Measurements from ENCODE around the gene GLG1.

Gene GLG1

GRCh38 chr16:74651841-74652240, 44.9 kb upstream of the GLG1 start:
- no peak overlapping the region for H3K4me3 ChIP-seq (IDR thresholded peaks at IDR 0.05; ENCODE audit: insufficient read depth, low read depth, low read length)
- H3K36me3 ChIP-seq (ENCODE audit: insufficient read depth) = peaks cover 6% of the 10 kb centered on the region
- H4K20me1 ChIP-seq (ENCODE audit: insufficient read depth) = peaks cover 12% of the 10 kb centered on the region; the same call in 1 of the 2 replicates
- H3K27me3 ChIP-seq (ENCODE audit: insufficient read depth, low read depth) = no peaks in the 10 kb centered on the region
- no peak for TF ChIP-seq CTCF (conservative IDR thresholded peaks at IDR 0.05; ENCODE audit: low read depth, low read length)
- H3K27ac ChIP-seq = no peak overlapping the region
- peaks cover 16% of the 10 kb centered on the region for H3K4me1 ChIP-seq (ENCODE audit: low read depth, poor library complexity, severe bottlenecking)
- no peak overlapping the region for H3K4me2 ChIP-seq
- peaks cover 65% of the 10 kb centered on the region; the same call in 1 of the 2 replicates for H3K79me2 ChIP-seq (ENCODE audit: insufficient read depth, low read depth)
- H3K9ac ChIP-seq = no peak overlapping the region
- H2AFZ ChIP-seq (ENCODE audit: low read depth) = no peak overlapping the region

GRCh38 chr16:74650966-74651567, 44.2 kb upstream of the GLG1 start:
- H3K79me2 ChIP-seq (ENCODE audit: insufficient read depth, low read depth) = peaks cover 58% of the 10 kb centered on the region; the same call in 1 of the 2 replicates
- H3K36me3 ChIP-seq (ENCODE audit: insufficient read depth) = peaks cover 6% of the 10 kb centered on the region
- no peak overlapping the region for H2AFZ ChIP-seq (ENCODE audit: low read depth)
- no peak overlapping the region for H3K9ac ChIP-seq
- TF ChIP-seq CTCF (conservative IDR thresholded peaks at IDR 0.05; ENCODE audit: low read depth, low read length) = peak; percentile 85
- peaks cover 15% of the 10 kb centered on the region for H3K4me1 ChIP-seq (ENCODE audit: low read depth, poor library complexity, severe bottlenecking)
- no peak overlapping the region for H3K4me2 ChIP-seq
- H4K20me1 ChIP-seq (ENCODE audit: insufficient read depth) = peaks cover 12% of the 10 kb centered on the region; the same call in 1 of the 2 replicates
- H3K27me3 ChIP-seq (ENCODE audit: insufficient read depth, low read depth) = no peaks in the 10 kb centered on the region
- no peak overlapping the region for H3K27ac ChIP-seq
- no peak overlapping the region for H3K4me3 ChIP-seq (IDR thresholded peaks at IDR 0.05; ENCODE audit: insufficient read depth, low read depth, low read length)

- Histone ChIP-seq H3K27ac (no peak overlapping the region), H4K20me1 (ENCODE audit: insufficient read depth) (peaks cover 8% of the 10 kb centered on the region; the same call in 1 of the 2 replicates), H3K79me2 (ENCODE audit: insufficient read depth, low read depth) (peaks cover 49% of the 10 kb centered on the region; the same call in 1 of the 2 replicates), H3K4me3 (IDR thresholded peaks at IDR 0.05; ENCODE audit: insufficient read depth, low read depth, low read length) (no peak overlapping the region), H3K4me1 (ENCODE audit: low read depth, poor library complexity, severe bottlenecking) (peaks cover 15% of the 10 kb centered on the region), H3K36me3 (ENCODE audit: insufficient read depth) (peaks cover 6% of the 10 kb centered on the region), H3K27me3 (ENCODE audit: insufficient read depth, low read depth) (no peaks in the 10 kb centered on the region), H3K9ac (no peak overlapping the region), H3K4me2 (no peak overlapping the region), H2AFZ (ENCODE audit: low read depth) (no peak overlapping the region)
- no peak for TF ChIP-seq CTCF (conservative IDR thresholded peaks at IDR 0.05; ENCODE audit: low read depth, low read length)
Measured at GRCh38 chr16:74649839-74650504, 43.1 kb upstream of the GLG1 start.

- TF ChIP-seq CTCF (conservative IDR thresholded peaks at IDR 0.05; ENCODE audit: low read depth, low read length) = no peak
- peaks cover 4% of the 10 kb centered on the region for H3K36me3 ChIP-seq (ENCODE audit: insufficient read depth)
- no peaks in the 10 kb centered on the region; the same call in 1 of the 2 replicates for H3K79me2 ChIP-seq (ENCODE audit: insufficient read depth, low read depth)
- no peaks in the 10 kb centered on the region for H4K20me1 ChIP-seq (ENCODE audit: insufficient read depth)
- H3K9ac ChIP-seq = no peak overlapping the region
- H3K4me1 ChIP-seq (ENCODE audit: low read depth, poor library complexity, severe bottlenecking) = no peaks in the 10 kb centered on the region
- no peak overlapping the region for H3K4me2 ChIP-seq
- H2AFZ ChIP-seq (ENCODE audit: low read depth) = no peak overlapping the region
- H3K27me3 ChIP-seq (ENCODE audit: insufficient read depth, low read depth) = no peaks in the 10 kb centered on the region
- no peak overlapping the region for H3K4me3 ChIP-seq (IDR thresholded peaks at IDR 0.05; ENCODE audit: insufficient read depth, low read depth, low read length)
- H3K27ac ChIP-seq = no peak overlapping the region
Measured at GRCh38 chr16:74641969-74642368, 35.1 kb upstream of the GLG1 start.
